GM18517 (cell line): Measurements from ENCODE around the gene SYNDIG1.

ENCODE experiments used
- ATAC-seq: cut with Tn5 transposase; IDR thresholded peaks from one replicate; pipeline ENCODE4 v1.9.1; 2021; ENCODE audit warnings: mild to moderate bottlenecking, moderate library complexity; ENCODE audit not compliant: unreplicated experiment

Gene SYNDIG1

DNA sequence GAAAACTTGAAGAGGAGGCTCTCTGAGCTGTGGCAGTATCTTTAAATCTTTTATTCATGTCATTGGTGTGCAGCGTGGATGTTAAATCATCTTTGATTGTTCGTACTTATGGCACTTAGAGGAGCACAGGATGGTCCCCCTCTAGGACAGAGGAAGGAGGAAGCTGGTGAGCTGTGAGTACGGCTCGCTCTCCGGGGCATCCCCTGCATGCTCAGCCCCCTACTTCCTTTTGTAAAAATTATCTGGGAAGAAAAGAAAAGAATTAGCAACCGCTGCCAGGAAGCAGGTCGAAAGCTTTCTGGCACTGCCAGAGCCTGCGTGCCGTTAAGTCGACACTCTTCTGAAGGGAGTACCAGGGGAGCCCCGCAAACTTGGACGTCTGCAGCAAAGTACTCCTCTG lies 158.5 kb downstream of the SYNDIG1 start:
- no peak for ATAC-seq

DNA sequence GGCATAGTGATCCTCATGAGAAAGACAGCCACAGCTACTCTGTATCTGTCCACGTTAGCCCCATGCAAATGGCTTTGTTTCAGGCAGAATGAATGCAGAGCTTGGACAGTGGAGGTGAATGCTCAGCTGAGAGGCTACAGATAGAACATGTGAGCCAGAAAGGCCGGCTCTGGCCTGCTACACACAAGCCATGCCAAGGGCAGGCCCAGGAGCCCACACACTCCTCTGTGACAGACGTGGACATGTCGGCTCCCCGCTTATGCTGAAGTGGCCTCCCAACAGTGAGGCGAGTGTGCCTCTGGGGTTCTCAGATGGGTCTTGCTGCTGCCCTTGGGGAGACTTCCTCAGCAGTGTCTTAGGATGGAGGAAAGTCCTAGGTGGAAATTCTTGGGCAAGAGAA lies 159.6 kb downstream of the SYNDIG1 start:
- no peak for ATAC-seq

DNA sequence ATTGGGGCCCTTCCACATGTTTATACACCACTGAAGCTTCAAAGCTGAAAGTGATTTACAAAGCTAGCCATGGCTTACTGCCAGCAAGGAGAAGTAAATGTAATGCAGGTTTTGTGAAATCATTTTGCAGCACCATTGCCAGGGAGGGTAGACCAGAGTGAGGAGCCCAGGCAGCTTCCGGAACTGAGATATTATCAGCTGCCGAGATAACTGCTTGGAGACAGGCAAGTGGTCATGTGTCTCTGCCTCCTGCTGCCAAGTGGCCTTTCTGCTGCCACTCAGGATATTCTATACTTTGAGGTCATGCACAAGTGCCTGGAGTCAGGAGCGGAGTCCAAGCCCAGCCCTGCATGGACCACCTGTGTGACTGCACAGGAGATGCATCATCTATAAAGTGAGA lies 160.2 kb downstream of the SYNDIG1 start:
- no peak for ATAC-seq

DNA sequence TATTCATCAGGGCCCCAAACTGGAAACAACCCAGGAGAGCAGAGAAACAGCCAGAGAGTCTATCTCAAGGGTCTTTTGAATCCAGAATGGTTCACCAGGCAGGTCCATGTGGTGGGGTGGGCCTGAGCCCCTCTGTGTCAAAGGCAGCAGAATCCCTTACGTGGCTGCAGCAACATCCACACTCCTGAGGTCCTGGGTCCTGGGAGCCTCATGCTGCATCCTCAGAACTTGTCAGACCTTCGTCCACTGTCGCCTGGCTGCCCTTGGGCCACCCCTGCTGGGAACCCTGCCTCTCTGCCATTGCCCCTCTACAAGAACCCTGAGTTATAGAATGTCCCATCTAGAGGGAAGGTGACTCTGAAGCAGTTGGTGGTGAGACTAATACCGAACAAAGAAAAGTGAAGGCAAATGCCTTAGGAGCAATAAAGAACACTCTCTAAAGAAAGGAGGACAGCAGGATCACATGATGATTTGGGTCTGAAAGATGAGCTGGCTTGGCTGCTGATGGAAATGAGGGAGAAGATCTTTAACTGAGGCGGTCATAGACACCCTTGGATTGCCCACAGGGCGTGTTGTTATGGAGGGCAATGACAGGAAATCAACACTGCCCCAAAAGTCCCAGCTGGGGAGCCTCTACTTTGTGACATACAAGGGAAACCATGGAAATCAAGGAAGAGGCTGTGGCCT lies 161.2 kb downstream of the SYNDIG1 start:
- no peak for ATAC-seq

DNA sequence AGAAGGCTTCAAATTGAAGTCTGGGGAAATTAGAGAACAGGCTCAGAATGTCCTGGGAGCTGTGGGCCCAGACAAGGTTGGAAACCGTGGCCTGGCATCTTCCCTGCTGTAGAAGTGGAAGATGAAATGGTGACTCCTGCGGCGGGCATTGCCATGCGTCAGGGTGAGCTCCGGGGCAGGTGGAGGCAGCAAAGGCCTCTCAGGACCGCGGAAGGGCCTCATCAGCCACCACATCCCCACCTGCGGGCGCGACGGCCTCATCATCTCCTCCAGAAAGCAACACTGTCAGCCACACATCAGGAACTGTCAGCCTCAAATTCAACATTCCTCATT lies 161.7 kb downstream of the SYNDIG1 start:
- no peak for ATAC-seq

DNA sequence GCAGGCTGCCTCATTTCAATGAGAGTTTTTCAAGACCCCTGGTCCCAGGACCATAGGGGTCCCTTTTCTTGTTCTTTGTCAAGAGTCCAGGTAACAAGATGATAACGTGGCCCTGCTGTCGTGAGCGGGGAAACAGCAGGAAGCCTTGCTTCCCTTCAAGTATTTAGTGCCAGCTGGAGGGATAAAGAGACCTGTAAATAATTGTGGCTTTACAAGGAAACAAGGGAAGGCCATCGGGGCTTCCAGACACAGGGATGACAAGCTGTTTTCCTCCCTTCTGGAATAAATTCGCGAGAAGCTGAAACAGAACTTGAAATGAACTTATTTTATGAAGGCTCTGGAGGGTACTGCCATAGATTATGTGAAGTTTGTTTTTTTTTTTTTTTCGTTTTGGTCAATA lies 163.2 kb downstream of the SYNDIG1 start:
- no peak for ATAC-seq

DNA sequence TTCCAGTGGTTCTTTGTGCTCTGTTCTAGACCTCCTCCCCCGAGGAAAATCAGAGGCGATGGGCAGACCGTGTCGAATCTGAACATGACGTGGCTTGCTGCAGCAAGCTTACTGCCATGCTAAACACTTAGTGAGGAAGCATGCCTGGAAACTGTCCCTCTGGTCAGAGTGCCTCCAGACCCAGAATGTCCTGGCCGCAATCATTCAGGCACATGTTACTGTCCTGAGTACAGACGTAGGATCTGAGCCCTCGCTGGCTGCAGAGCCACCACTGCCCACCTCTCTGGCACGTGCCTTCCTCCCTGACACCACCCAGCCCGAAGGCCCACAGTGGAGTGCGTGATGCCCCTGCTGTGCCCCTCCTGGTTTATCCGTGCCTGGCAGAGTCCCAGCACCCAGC lies 163.6 kb downstream of the SYNDIG1 start:
- no peak for ATAC-seq

DNA sequence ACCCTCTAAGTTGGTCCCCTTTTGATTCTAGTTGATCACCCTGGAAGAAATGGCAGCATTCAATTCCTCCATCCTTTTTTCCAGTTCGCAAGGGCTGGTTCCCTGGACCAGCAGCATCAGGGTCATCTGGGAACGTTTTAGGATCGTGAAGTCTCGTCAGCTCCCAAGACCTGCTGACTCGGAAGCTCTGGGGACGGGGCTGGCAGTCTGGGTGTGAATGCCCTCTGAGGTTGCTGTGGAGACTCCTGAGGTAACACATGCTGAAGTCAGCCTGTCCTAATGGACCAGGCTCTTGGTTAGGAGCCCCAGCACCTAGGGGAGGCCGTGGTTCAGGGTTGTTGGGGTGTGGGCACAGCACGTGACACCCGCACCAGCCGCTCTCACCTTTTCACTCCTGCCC lies 164.1 kb downstream of the SYNDIG1 start:
- ATAC-seq, result no peak

DNA sequence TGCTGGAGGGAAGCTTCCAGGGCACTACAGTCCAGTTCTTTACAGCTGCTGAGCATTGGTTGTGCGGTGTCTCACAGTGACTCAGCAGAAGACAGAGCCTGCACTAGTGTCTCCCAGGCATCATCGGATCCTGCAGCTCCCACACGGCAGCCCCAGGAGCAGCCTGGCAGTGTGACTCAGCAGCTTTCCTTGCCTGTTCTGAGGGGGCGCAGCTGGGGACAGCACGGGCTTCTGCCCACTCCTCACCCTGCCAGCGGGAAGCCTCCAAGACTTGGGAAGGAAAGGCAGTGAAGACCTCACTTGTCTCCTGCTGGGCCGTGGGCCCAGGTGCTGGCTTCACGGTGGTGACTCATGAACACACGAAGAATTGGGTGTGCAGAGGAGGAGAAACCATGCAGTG lies 165.4 kb downstream of the SYNDIG1 start:
- no peak for ATAC-seq

DNA sequence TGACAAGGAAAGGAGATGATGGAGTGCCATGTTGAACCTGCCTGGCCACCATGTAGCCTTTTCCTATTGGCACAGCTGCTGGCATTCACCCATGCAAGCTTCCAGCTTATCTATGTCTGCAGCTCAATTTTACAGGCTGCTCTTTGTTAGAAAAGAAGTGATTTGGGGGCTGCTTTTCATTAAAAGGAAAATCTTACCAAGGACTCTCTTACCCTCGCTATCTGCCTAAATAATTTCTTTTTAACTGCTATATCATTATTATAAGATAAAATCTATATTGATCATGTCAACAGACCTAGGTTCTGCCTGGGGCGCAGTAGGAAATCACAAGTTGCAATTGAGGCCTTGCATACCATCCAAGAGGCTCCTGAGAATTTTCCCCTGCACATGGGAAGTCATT lies 167.2 kb downstream of the SYNDIG1 start:
- no peak for ATAC-seq

DNA sequence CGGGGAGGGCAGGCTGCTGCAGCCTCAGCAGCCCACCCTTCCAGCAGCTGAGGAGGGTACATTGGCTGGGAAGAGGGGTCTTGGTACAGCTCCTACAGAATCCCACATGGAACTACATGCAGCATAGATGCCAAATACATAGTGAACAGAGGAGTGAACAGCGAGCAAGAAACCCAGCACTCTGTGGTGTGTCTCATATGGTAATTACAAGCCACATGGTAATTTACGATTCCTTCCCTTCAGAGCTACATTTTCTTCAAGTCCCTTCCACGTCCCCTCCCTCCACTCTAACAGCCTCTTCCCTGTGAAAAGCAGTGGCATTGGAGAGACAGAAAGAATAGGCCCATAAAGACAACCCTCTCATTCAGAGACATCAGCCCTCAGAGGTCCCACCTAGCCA lies 167.7 kb downstream of the SYNDIG1 start:
- no peak for ATAC-seq

DNA sequence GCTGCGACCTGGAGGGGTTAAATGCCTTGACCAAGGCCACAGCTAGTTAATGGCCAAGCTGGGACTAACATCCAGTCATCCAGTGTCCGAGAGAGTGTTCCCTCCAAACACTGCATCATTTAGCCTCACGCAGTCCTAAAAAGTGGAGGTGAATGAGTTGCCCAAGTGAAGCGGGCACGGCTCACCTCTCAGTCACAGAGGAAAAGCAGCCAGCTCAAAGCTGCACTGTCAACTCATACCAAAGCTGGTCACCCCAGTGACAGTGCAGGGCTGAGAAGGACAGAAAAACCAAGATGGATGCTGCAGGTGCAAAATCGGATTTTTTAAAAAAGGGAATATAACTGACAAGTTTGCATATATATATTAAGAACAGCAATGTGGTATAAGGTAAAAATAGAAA lies 168.5 kb downstream of the SYNDIG1 start:
- no peak for ATAC-seq

DNA sequence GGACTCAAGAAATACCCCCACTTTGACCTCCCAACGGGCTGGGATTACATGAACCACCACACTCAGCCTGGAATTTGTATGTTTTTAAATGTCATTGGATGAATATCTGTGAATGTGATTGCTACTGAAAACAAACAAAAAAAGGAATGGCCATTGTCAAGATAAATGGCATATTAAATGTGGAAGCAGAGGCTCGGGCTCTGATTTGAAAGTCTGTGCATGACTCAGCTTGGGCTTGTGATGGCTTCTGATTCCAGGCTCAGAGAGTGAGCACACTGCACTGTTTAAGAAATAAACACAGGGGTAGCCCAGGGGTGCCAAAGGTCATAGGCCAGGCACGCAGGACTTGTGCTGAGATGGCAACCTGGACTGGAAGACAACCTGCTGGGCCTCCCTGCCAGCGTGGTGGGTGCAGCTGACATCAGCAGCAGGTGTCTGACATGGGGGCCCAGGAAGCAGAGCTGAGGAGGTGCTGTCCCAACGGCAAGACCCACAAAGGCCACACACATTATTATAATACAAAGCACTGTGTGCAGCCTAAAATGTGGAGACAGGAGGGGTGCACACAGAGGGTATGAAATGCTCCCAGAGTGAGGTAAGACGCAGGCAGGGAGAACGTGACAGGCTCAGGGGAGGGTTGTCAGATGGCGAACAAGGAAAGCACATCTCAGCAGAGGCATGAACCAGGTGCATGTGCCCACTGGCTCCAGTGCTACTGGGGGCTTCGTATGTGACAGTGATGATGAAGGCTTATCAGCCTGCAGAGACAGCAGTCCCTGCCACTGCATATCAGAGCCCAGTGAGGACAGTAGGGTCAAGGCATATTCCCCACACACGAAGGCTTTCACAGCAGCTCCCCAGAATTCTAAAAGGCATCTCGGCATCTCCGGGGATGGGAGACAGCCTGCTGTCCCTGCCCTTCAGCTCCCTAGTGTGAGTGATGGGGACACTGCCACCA lies 169.4 kb downstream of the SYNDIG1 start:
- no peak for ATAC-seq

DNA sequence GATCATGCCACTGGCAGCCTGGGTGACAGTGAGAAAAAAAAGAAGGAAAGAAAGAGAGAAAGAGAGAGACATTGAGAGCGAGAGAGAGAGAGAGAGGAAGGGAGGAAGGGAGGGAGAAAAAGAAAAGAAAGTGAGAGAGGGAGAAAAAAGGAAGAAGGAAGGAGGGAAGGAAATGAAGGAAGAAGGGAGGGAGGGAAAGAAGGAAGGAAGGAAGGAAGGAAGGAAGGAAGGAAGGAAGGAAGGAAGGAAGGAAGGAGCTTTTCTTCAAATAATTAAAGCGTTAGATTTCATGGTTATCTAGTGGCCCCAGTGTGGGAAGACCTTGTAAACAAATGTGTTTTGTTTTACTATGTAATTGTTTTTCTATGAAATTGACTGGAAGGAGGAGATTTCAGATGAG lies 170.8 kb downstream of the SYNDIG1 start:
- no peak for ATAC-seq

DNA sequence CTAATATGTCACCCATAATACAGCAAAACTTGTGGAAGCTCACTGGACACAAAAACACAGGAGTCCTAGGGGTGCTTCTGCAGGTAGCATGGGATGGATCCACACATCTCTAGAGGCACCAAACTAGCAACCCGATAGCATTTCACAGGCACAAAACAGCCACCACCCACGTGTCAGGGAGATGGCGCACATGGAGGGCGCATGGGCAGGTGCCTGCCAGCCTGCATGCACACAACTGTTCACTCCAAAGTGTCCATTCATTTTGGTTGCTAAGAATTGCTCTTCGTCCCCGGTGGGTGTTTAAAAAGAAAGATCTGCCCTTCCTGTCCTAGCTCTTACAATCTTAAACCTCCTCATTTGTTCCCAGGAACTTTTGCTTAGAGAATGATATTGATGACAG lies 171.3 kb downstream of the SYNDIG1 start:
- no peak for ATAC-seq

DNA sequence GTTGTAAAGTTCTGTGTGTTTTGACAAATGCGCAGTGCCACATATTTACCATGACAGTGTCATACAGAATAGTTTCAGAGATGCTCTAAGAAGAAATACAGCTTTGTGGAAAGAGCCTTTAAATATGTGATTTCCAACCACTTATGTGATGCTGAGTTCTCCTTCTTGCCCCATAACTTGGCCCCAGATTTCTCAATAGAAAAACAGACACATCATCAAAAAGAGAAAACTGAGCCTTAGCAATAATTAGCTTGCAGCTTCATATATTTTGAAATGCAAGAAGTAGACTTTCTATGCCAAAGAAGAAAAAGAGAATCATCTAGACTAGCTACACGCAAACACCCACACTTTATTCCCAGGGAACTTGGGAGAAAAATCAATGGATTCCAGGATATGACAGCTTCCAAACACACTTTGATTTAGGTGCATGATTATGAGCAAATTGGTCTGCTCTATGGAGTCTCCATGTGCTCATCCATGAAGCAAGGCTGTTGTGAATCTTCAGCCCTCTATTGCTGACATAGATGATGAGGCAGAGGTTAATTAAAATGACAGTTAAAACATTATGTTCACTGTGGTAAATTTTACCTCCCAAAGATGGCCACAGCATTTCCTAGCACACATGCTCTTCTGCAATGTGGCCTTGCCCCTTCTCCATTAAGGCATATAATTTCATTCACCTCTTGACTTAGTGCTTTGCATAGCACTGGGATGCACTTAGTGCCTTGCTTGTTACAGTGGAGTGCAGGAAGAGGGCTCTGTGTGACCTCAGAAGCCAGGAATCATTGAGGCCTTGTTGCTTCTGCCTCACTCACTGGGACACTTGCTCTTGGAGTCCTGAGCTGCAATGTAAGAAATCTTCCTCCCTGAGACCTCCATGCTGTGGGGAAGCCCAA lies 174.6 kb downstream of the SYNDIG1 start:
- ATAC-seq, result no peak

DNA sequence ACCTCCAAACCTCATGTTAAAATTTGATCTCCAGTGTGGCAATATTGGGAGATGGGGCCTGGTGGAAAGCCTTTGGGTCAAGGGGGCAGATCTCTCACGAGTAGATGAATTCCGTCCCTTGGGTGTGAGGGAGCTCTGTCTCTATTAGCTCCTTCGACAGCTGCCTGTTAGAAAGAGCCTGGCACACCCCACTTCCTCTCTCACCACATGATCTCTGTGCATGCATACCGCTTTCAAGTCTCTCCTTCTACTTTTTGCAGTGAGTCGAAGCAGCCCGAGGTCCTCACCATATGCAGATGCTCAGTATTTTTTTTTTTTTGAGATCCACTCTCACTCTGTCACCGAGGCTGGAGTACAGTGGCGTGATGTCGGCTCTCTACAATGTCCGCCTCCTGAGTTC lies 176.9 kb downstream of the SYNDIG1 start:
- ATAC-seq, result no peak

DNA sequence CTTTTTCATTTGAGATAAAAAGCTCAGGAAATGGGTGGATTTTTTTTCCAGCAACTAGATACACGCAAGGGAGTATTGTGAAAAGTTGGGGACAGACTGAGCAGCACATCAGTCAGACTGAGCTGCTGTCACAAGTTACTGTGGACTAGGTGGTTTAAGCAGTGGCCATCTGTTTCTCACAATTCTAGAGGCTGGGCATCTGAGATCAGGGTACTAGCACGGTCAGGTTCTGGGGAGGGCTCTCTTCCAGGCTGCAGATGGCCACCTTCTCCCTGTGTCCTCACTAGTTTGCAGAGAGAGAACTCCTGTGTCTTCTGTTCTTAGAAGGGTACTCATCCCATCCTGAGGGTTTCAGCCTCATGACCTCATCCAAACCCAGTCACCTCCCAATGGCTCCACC lies 178.3 kb downstream of the SYNDIG1 start:
- no peak for ATAC-seq

DNA sequence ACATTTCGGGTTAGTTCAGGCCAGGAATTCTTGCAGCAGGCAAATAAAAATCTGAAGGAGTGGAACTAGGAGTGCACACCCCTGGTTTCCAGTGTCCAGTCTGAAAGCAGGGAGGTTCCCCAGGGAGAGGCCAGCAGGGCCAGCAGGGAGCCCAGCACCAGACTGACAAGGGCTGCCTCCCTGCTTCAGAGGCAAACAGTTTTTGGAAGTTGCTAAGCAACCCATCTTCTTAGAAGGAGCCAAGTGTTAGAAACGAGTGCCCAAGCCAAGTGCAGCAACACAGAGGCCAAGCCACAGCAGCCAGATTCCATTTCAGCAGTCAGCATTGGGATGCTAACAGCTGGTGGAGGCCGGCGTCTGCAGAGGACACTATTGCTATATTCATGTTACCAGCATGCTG lies 179.1 kb downstream of the SYNDIG1 start:
- ATAC-seq, result no peak

DNA sequence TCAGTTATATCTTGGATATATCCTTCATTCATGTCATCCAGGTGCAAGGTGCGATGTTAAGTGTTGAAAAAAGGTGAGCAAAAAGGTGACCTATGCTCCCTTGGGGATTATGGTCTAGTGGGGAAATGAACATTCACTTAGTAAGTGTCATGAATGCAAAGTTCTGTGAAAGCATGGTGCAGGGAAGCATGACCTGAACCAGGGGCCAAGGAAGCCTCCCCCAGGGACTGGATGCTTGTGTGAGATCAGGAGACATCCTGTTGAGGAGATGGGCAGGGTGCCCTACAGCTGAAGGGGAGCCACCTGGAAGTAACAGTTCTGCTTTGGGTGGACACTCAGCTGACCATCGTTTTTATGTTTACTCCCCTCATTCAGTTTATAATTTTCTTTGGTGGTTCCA lies 179.5 kb downstream of the SYNDIG1 start:
- ATAC-seq, result no peak

DNA sequence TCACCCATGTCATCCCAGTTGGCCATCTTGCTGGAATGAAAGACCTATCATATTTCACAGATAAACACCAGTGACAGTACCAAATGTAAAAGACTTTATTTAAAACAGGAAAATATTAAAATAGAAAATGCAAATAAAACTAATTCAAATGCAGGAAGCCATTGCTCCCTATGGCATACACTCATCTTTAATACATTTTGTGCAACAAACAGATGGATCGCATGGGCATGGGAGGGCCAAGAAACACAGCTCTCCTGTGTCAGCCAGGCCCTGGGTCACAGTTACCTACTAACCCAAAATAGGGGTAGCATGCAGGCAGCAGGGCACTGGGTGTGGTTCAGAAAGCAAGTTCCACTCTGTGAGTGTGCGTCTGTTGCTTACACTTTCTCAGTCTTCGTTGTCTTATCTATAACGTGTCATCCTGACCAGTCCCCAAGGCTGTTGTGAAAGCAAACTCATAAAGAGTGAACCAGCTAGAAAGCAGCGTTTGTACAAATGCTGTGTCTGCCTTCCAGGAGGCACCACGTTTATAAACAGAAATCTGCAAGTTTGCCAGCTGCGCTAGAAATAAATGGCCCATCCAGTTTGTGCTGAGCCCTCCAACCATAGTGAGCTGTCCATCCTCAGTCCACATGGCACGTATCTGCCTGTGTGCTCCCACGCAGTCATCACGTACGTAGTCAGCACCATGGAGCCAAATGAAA lies 180.5 kb downstream of the SYNDIG1 start:
- ATAC-seq, result no peak
